ENCODE measurements around the gene PPP1R14B.
A peak's percentile ranks its signal among the peaks of the same experiment; 100 is the strongest.

Gene PPP1R14B

DNA sequence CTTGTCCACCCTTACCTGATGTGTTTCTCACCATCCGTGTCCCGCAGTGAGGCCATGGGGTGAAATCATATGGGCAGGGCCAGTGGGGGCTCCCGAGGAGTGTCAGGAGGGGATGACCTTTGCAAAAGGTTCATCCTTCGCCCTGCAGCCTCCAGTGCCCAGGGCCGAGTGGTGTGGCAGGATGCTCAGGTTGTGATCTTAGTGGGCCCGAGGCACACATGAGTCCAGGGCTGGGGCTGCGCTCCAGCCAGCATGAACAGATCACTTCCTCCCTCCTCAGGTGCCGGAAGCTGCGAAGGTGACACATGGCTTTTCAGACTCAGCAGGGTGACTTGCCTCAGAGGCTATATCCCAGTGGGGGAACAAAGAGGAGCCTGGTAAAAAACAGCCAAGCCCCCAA is 8.7 kb downstream of the PPP1R14B start:
- no peak for DNase-seq (ENCODE audit: low read depth)
- H3K4me3 ChIP-seq (ENCODE audit: control insufficient read depth, low read depth, low read length) = no peak overlapping the region
- no peak for TF ChIP-seq CTCF (conservative IDR thresholded peaks at IDR 0.05; ENCODE audit: control insufficient read depth, insufficient read depth, low read depth, low read length)

GRCh38 chr11:64237484-64237951 is 9.2 kb downstream of the PPP1R14B start:
- TF ChIP-seq CTCF (conservative IDR thresholded peaks at IDR 0.05; ENCODE audit: control insufficient read depth, insufficient read depth, low read depth, low read length) = no peak
- H3K4me3 ChIP-seq (ENCODE audit: control insufficient read depth, low read depth, low read length) = no peak overlapping the region
- DNase-seq (ENCODE audit: low read depth) = no peak

- H3K4me3 ChIP-seq (ENCODE audit: control insufficient read depth, low read depth, low read length) = peak overlapping the region; percentile 57
- DNase-seq (ENCODE audit: low read depth) = no peak
- no peak for TF ChIP-seq CTCF (conservative IDR thresholded peaks at IDR 0.05; ENCODE audit: control insufficient read depth, insufficient read depth, low read depth, low read length)
Measured at GRCh38 chr11:64235437-64236161, 11.1 kb downstream of the PPP1R14B start.

DNA sequence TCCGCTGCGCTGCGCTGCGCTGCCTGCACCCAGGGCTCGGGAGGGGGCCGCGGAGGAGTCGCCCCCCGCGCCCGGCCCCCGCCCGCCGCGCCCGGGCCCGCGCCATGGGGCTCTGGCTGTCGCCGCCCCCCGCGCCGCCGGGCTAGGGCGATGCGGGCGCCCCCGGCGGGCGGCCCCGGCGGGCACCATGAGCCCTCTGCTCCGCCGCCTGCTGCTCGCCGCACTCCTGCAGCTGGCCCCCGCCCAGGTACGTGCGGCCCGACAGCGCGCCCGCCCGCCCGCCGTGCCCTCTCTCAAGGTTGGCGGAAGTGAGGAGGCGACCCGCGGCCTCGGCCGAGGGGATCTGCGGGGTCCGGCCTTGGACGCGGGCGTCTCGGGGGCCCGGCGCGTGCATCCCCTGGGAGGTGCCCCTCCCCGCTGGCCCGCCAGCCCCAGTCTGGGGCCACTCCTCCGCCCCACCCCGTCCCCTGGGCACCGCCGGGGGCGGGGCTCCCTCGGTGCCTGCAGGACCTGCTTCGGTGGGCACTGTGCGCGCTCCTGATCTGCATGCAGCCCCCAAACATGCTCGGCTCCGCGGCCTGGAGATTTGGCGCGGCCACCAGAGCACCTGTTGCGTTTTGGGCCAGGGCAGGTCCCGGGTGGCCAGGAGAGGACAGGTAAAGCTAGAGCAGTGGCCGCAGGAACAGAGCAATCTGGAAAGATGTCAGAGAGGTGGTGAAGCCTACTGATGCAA is 11.9 kb downstream of the PPP1R14B start:
- DNase-seq (ENCODE audit: low read depth) = no peak
- peak overlapping the region; percentile 57 for H3K4me3 ChIP-seq (ENCODE audit: control insufficient read depth, low read depth, low read length)
- TF ChIP-seq CTCF (conservative IDR thresholded peaks at IDR 0.05; ENCODE audit: control insufficient read depth, insufficient read depth, low read depth, low read length) = no peak

DNA sequence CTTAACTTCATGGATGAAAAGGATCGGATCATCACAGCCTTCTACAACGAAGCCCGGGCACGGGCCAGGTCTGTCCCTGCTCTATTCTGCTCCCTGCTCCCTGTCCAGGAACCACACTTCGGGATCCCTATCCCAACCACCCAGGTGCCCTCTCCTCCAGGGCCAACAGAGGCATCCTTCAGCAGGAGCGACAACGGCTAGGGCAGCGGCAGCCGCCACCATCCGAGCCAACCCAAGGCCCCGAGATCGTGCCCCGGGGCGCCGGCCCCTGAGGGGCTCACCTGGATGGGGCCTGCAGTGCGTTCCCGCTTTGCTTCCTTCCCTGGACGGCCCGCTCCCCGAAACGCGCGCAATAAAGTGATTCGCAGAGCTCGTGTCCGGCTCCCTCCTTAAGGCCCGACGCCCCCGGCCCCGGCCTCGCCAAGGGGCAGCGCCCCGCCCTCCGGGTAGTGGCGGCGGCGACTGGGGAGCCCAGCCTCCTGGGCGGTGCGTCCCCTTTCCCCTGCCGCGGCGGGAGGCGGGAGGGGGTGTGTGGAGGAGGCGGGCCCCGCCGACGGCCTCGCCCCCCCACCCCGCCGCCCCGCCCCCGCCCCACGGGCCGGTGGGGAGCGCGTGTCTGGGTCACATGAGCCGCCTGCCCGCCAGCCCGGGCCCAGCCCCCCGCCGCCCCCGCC is 12.7 kb downstream of the PPP1R14B start, which contains the start of gene VEGFB:
Gene VEGFB (plus strand): TSS at position 672 of the 674 bp plus-strand sequence. CDS start 250 bp downstream, outside the sequence.
- no peak for TF ChIP-seq CTCF (conservative IDR thresholded peaks at IDR 0.05; ENCODE audit: control insufficient read depth, insufficient read depth, low read depth, low read length)
- H3K4me3 ChIP-seq (ENCODE audit: control insufficient read depth, low read depth, low read length) = peak within 1 kb of the TSS; percentile 57
- DNase-seq (ENCODE audit: low read depth) = no peak

- DNase-seq (ENCODE audit: low read depth) = no peak
- TF ChIP-seq CTCF (conservative IDR thresholded peaks at IDR 0.05; ENCODE audit: control insufficient read depth, insufficient read depth, low read depth, low read length) = no peak
- H3K4me3 ChIP-seq (ENCODE audit: control insufficient read depth, low read depth, low read length) = no peak overlapping the region
Measured at GRCh38 chr11:64232967-64233315, 13.8 kb downstream of the PPP1R14B start.

All from fibroblast of mammary gland (primary cell).